ENCODE results near the gene ERMAP.

ERMAP gene

DNA sequence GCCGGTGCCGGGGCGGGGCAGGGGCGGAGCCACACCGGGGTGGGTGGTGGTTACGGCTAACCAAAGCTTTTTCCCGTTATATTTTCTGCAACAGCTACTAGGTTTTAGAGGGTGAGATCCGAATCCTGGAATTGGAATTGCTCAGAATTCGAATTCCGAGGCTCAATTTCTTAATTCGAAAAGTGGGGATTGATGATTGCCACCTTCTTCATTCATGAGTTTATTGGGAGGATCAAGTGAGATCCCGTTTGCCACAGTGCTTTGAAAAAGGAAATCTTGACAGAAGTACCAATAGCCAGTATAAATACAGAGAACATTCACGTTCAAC lies 482 bp downstream of the ERMAP start:
- TF ChIP-seq ZFP3 (CRISPR knock-in tag; IDR thresholded peaks at IDR 0.05) (no peak), ZNF70 (CRISPR knock-in tag; IDR thresholded peaks at IDR 0.05) (no peak), TCF4 (CRISPR knock-in tag; IDR thresholded peaks at IDR 0.05; ENCODE audit: borderline replicate concordance) (no peak), GLIS3 (CRISPR knock-in tag; IDR thresholded peaks at IDR 0.05) (no peak)
- peak; percentile 82; the same call in 2 of the 3 replicates for ATAC-seq

DNA sequence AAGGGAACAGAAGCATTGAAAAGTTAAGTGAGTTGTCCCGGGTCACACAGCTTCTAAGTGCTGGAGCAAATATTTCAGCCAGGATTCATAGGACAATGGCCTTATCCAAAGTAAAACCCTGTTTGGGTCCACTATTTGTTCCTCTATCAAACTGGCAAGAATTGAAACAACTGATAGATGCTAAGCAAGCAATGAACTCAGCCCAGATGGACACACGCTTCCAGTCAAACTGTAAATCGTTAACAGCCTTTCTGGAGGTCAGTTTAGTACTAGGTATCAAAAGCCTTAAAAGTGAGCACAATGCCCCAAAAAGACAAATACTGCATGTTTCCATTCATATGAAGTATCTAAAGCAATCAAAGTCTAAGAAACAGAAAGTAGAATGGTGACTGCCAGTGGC lies 1.1 kb downstream of the ERMAP start:
- no peak for TF ChIP-seq PPARA (CRISPR knock-in tag; IDR thresholded peaks at IDR 0.05; ENCODE audit: borderline replicate concordance)
- no peak for ATAC-seq

DNA sequence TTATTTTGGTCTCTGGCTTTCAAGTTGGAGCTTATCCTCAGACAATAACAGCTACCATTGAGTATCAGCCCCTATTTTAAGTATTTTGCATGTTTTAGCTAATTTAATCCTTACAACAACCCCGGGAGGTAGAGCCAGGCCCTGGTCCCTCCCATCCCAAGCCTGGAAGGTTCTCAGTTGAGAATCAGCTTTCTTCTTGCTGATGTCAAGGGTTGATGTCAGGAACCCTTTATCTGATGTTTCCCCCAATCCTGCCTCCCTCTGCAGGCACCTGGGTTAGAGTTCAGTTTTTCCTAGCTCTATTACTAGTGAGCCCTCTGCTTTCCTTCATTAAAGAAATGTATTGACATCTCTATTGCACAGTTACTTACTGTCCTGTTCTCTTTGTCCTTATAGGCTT lies 3.9 kb downstream of the ERMAP start:
- ATAC-seq: no peak
- no peak for TF ChIP-seq ZNF565 (CRISPR knock-in tag; conservative IDR thresholded peaks at IDR 0.05; ENCODE audit: low read depth)
- no peak for TF ChIP-seq TCF4 (CRISPR knock-in tag; IDR thresholded peaks at IDR 0.05; ENCODE audit: borderline replicate concordance)
- TF ChIP-seq BACH2 (CRISPR knock-in tag; IDR thresholded peaks at IDR 0.05; ENCODE audit: borderline replicate concordance): no peak

DNA sequence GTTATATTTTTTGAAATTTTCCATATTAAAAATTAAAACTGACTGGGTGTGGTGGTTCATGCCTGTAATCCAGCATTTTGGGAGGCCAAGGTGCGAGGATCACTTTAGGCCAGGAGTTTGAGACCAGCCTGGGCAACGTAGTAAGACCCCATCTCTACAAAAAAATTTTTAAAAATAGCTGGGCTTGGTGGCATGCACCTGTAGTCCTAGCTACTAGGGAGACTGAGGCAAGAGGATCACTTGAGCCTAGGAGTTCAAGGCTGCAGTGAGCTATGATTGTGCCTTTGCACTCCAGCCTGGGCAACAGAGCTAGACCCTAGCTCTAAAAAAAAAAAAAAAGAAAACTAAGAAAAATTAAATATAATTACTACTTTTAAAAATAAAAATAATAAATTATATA lies 4.8 kb downstream of the ERMAP start:
- ATAC-seq: no peak
- no peak for TF ChIP-seq ZNF565 (CRISPR knock-in tag; conservative IDR thresholded peaks at IDR 0.05; ENCODE audit: low read depth)
- TF ChIP-seq, protein P1, sequence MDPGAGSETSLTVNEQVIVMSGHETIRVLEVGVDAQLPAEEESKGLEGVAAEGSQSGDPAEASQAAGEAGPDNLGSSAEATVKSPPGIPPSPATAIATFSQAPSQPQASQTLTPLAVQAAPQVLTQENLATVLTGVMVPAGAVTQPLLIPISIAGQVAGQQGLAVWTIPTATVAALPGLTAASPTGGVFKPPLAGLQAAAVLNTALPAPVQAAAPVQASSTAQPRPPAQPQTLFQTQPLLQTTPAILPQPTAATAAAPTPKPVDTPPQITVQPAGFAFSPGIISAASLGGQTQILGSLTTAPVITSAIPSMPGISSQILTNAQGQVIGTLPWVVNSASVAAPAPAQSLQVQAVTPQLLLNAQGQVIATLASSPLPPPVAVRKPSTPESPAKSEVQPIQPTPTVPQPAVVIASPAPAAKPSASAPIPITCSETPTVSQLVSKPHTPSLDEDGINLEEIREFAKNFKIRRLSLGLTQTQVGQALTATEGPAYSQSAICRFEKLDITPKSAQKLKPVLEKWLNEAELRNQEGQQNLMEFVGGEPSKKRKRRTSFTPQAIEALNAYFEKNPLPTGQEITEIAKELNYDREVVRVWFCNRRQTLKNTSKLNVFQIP (CRISPR knock-in tag; IDR thresholded peaks at IDR 0.05; ENCODE audit: borderline replicate concordance, low read depth): no peak
- TF ChIP-seq, protein P2, sequence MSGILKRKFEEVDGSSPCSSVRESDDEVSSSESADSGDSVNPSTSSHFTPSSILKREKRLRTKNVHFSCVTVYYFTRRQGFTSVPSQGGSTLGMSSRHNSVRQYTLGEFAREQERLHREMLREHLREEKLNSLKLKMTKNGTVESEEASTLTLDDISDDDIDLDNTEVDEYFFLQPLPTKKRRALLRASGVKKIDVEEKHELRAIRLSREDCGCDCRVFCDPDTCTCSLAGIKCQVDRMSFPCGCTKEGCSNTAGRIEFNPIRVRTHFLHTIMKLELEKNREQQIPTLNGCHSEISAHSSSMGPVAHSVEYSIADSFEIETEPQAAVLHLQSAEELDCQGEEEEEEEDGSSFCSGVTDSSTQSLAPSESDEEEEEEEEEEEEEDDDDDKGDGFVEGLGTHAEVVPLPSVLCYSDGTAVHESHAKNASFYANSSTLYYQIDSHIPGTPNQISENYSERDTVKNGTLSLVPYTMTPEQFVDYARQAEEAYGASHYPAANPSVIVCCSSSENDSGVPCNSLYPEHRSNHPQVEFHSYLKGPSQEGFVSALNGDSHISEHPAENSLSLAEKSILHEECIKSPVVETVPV (CRISPR knock-in tag; IDR thresholded peaks at IDR 0.05): no peak
- no peak for TF ChIP-seq ARNTL (CRISPR knock-in tag; IDR thresholded peaks at IDR 0.05; ENCODE audit: borderline replicate concordance, low read depth)
- no peak for TF ChIP-seq SNAI2 (CRISPR knock-in tag; IDR thresholded peaks at IDR 0.05)
- TF ChIP-seq, protein P3, sequence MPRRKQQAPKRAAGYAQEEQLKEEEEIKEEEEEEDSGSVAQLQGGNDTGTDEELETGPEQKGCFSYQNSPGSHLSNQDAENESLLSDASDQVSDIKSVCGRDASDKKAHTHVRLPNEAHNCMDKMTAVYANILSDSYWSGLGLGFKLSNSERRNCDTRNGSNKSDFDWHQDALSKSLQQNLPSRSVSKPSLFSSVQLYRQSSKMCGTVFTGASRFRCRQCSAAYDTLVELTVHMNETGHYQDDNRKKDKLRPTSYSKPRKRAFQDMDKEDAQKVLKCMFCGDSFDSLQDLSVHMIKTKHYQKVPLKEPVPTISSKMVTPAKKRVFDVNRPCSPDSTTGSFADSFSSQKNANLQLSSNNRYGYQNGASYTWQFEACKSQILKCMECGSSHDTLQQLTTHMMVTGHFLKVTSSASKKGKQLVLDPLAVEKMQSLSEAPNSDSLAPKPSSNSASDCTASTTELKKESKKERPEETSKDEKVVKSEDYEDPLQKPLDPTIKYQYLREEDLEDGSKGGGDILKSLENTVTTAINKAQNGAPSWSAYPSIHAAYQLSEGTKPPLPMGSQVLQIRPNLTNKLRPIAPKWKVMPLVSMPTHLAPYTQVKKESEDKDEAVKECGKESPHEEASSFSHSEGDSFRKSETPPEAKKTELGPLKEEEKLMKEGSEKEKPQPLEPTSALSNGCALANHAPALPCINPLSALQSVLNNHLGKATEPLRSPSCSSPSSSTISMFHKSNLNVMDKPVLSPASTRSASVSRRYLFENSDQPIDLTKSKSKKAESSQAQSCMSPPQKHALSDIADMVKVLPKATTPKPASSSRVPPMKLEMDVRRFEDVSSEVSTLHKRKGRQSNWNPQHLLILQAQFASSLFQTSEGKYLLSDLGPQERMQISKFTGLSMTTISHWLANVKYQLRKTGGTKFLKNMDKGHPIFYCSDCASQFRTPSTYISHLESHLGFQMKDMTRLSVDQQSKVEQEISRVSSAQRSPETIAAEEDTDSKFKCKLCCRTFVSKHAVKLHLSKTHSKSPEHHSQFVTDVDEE (CRISPR knock-in tag; IDR thresholded peaks at IDR 0.05): no peak
- no peak for TF ChIP-seq ESRRG (CRISPR knock-in tag; IDR thresholded peaks at IDR 0.05)
- no peak for TF ChIP-seq CSDC2 (CRISPR knock-in tag; IDR thresholded peaks at IDR 0.05)
- TF ChIP-seq, protein P4, sequence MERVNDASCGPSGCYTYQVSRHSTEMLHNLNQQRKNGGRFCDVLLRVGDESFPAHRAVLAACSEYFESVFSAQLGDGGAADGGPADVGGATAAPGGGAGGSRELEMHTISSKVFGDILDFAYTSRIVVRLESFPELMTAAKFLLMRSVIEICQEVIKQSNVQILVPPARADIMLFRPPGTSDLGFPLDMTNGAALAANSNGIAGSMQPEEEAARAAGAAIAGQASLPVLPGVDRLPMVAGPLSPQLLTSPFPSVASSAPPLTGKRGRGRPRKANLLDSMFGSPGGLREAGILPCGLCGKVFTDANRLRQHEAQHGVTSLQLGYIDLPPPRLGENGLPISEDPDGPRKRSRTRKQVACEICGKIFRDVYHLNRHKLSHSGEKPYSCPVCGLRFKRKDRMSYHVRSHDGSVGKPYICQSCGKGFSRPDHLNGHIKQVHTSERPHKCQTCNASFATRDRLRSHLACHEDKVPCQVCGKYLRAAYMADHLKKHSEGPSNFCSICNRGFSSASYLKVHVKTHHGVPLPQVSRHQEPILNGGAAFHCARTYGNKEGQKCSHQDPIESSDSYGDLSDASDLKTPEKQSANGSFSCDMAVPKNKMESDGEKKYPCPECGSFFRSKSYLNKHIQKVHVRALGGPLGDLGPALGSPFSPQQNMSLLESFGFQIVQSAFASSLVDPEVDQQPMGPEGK (CRISPR knock-in tag; IDR thresholded peaks at IDR 0.05; ENCODE audit: borderline replicate concordance): no peak
- TF ChIP-seq ZNF70 (CRISPR knock-in tag; IDR thresholded peaks at IDR 0.05): no peak
- no peak for TF ChIP-seq RARB (CRISPR knock-in tag; IDR thresholded peaks at IDR 0.05)
- no peak for TF ChIP-seq ISL1 (CRISPR knock-in tag; IDR thresholded peaks at IDR 0.05)

DNA sequence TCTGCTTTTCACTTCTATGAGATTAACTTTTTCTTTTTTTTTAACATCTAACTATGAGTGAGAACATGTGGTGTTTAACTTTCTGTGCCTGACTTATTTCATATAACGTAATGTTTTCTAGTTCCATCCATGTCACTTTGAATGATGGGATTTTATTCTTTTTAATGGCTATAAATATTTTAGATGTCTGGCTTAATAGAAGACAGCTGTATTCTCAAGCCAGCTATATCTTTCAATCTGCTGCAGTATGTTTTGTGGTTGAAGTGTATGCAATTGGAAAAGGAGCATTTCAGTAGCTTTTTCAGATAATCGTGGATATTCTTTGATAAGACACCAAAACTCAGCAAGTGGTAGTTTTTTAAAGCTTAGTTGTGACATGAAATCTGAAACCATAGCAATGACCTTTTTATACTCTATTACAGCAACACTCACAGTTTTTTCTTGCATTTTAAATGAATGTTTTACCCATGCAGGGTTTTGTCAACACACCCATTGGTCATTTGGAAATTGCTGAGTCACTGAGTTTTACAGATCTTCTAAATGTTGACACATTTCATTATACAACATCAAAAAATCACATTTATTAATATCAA lies 6.0 kb downstream of the ERMAP start:
- peak; percentile 88 for ATAC-seq
- TF ChIP-seq, protein P5, sequence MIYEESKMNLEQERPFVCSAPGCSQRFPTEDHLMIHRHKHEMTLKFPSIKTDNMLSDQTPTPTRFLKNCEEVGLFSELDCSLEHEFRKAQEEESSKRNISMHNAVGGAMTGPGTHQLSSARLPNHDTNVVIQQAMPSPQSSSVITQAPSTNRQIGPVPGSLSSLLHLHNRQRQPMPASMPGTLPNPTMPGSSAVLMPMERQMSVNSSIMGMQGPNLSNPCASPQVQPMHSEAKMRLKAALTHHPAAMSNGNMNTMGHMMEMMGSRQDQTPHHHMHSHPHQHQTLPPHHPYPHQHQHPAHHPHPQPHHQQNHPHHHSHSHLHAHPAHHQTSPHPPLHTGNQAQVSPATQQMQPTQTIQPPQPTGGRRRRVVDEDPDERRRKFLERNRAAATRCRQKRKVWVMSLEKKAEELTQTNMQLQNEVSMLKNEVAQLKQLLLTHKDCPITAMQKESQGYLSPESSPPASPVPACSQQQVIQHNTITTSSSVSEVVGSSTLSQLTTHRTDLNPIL (CRISPR knock-in tag; IDR thresholded peaks at IDR 0.05; ENCODE audit: low read depth): no peak; the same call in 1 of the 2 replicates
- TF ChIP-seq ZFP3 (CRISPR knock-in tag; IDR thresholded peaks at IDR 0.05) (no peak), PPARA (CRISPR knock-in tag; IDR thresholded peaks at IDR 0.05; ENCODE audit: borderline replicate concordance) (no peak), OSR1 (CRISPR knock-in tag; IDR thresholded peaks at IDR 0.05) (no peak), GLIS3 (CRISPR knock-in tag; IDR thresholded peaks at IDR 0.05) (no peak), ZFP30 (CRISPR knock-in tag; IDR thresholded peaks at IDR 0.05) (no peak)
- TF ChIP-seq, protein P1 (CRISPR knock-in tag; IDR thresholded peaks at IDR 0.05; ENCODE audit: borderline replicate concordance, low read depth): no peak
- TF ChIP-seq, protein P2 (CRISPR knock-in tag; IDR thresholded peaks at IDR 0.05): no peak
